HepG2 (cell line): ENCODE results near the gene RRP36. TPM values are rescaled to one million over a fixed set of nuclear protein-coding genes. Genes with fewer than 3 reads are reported as not detected.

Source experiments
- ATAC-seq: fragments of 200-7000 bp; cut with Tn5 transposase; 3 replicates; pipeline ENCODE4 v1.9.1; 2020; ENCODE audit warnings: mild to moderate bottlenecking, moderate library complexity
- BruUV-seq: library from RNA; stranded (reverse); fragments of 400-500 nt; replicated peaks from 2 replicates; lab custom pipeline; 2021; lab: Mats Ljungman, UMichigan
- CTCF ChIA-PET: fragments of 300-600 bp; formaldehyde crosslinking; extraction: SDS; loops from one replicate; lab custom pipeline; 2021; ENCODE audit warnings: low total read pairs, inconsistent platforms, low intra/inter-chr PET ratio; lab: Yijun Ruan, JAX
- POLR2A ChIA-PET: fragments of 350-600 bp; sonication (Branson Sonifier 250); formaldehyde crosslinking; loops from one replicate; lab custom pipeline; 2020; ENCODE audit warnings: antibody characterized with exemption, inconsistent platforms; lab: Yijun Ruan, JAX
- DNase-seq: peaks from one replicate; pipeline ENCODE4 v3.0.0-alpha.2; 2015; ENCODE audit warnings: low spot score
- FAIRE-seq: peaks from 3 replicates; lab custom pipeline; 2011; peaks lifted over from hg19 to GRCh38; lab: Jason Lieb, UNC
- H2AFZ ChIP-seq: one replicate; pipeline ENCODE4 v1.6.1; 2011; ENCODE audit warnings: low read length, inconsistent platforms
- H3K27ac ChIP-seq: fragments of 300-600 bp; 3 replicates; pipeline ENCODE4 v1.8.0; 2011; ENCODE audit warnings: mixed run types, mild to moderate bottlenecking, mixed read lengths, low read length, inconsistent platforms; ENCODE audit not compliant: insufficient read depth; ENCODE audit errors: extremely low read length
- H3K27me3 ChIP-seq, 2 experiments: fragments of 200-600 bp in 1 of 2; 2 replicates in 1 of 2; 3 replicates in 1 of 2; pipeline versions ENCODE4 v1.6.0 to v1.8.0; 2011; ENCODE audit warnings: low read length in 2 of 2, mild to moderate bottlenecking in 2 of 2, moderate library complexity in 2 of 2, inconsistent platforms in 1 of 2; ENCODE audit not compliant: insufficient read depth in 2 of 2, control insufficient read depth in 1 of 2
- H3K36me3 ChIP-seq, 2 experiments: fragments of 200-600 bp in 1 of 2; replicated peaks in 1 of 2; 2 replicates in 1 of 2; 3 replicates in 1 of 2; pipeline versions ENCODE4 v1.5.1 to v1.8.0; 2011; ENCODE audit warnings: low read length in 2 of 2, inconsistent platforms in 1 of 2; ENCODE audit not compliant: insufficient read depth in 2 of 2, control insufficient read depth in 1 of 2
- H3K4me1 ChIP-seq: 2 replicates; pipeline ENCODE4 v1.5.1; 2012; ENCODE audit warnings: low read length, inconsistent platforms; ENCODE audit not compliant: insufficient read depth
- H3K4me2 ChIP-seq: 2 replicates; pipeline ENCODE4 v1.6.0; 2011; ENCODE audit warnings: low read depth, low read length, inconsistent platforms
- H3K4me3 ChIP-seq, 3 experiments: fragments of 200-600 bp in 1 of 3; sonication (generic), shearing (Covaris generic) in 1 of 3; replicated peaks in 1 of 3; 2 replicates each; pipeline ENCODE4 v1.5.1; 2011 to 2016; ENCODE audit warnings: low read length in 3 of 3, inconsistent platforms in 2 of 3, low read depth in 2 of 3, mild to moderate bottlenecking in 2 of 3, control low read depth in 1 of 3, mixed read lengths in 1 of 3; ENCODE audit not compliant: insufficient read depth in 1 of 3
- H3K79me2 ChIP-seq: one replicate; pipeline ENCODE4 v1.6.1; 2011; ENCODE audit warnings: low read length, inconsistent platforms; ENCODE audit not compliant: insufficient read depth
- H3K9ac ChIP-seq: 2 replicates; pipeline ENCODE4 v1.6.0; 2011; ENCODE audit warnings: mild to moderate bottlenecking, low read depth, low read length, inconsistent platforms; ENCODE audit not compliant: insufficient read depth
- H3K9me3 ChIP-seq: 2 replicates; pipeline ENCODE4 v1.5.1; 2012; ENCODE audit warnings: mild to moderate bottlenecking, low read length
- H4K20me1 ChIP-seq: 2 replicates; pipeline ENCODE4 v1.6.0; 2011; ENCODE audit warnings: inconsistent platforms, mild to moderate bottlenecking, low read length, moderate library complexity; ENCODE audit not compliant: insufficient read depth
- AHDC1 ChIP-seq: sonication (generic); formaldehyde crosslinking; IDR thresholded peaks from 2 replicates; pipeline ENCODE4 v1.5.1; 2020; ENCODE audit warnings: mild to moderate bottlenecking, missing genetic modification reagents, borderline replicate concordance
- GZF1 ChIP-seq: sonication (generic); formaldehyde crosslinking; IDR thresholded peaks from 2 replicates; pipeline ENCODE4 v1.5.1; 2020; ENCODE audit warnings: mild to moderate bottlenecking, missing genetic modification reagents
- HNF1B ChIP-seq: sonication (generic); formaldehyde crosslinking; IDR thresholded peaks from 2 replicates; pipeline ENCODE4 v1.5.1; 2020; ENCODE audit warnings: mild to moderate bottlenecking, moderate library complexity, missing genetic modification reagents
- NAIF1 ChIP-seq: sonication (generic); formaldehyde crosslinking; IDR thresholded peaks from 2 replicates; pipeline ENCODE4 v1.5.0; 2020; ENCODE audit warnings: mild to moderate bottlenecking, missing genetic modification reagents, borderline replicate concordance
- NCOA1 ChIP-seq: sonication (generic); formaldehyde crosslinking; IDR thresholded peaks from 2 replicates; pipeline ENCODE4 v1.9.0; 2021; ENCODE audit warnings: missing genetic modification reagents
- REXO4 ChIP-seq: sonication (generic); formaldehyde crosslinking; IDR thresholded peaks from 2 replicates; pipeline ENCODE4 v1.8.0; 2022; ENCODE audit warnings: missing genetic modification reagents, mild to moderate bottlenecking, borderline replicate concordance
- RORA ChIP-seq: sonication (generic); formaldehyde crosslinking; IDR thresholded peaks from 2 replicates; pipeline ENCODE4 v1.5.0; 2020; ENCODE audit warnings: mild to moderate bottlenecking, missing genetic modification reagents, moderate library complexity
- TOPORS ChIP-seq: sonication (generic); formaldehyde crosslinking; IDR thresholded peaks from 2 replicates; pipeline ENCODE4 v1.8.0; 2023; ENCODE audit warnings: mild to moderate bottlenecking, missing genetic modification reagents
- ZFP41 ChIP-seq: sonication (generic); formaldehyde crosslinking; IDR thresholded peaks from 2 replicates; pipeline ENCODE4 v1.4.0; 2020; ENCODE audit warnings: mild to moderate bottlenecking, missing genetic modification reagents, borderline replicate concordance
- ZFP90 ChIP-seq: sonication (generic); formaldehyde crosslinking; IDR thresholded peaks from 2 replicates; pipeline ENCODE4 v1.8.0; 2022; ENCODE audit warnings: missing genetic modification reagents, mild to moderate bottlenecking, inconsistent platforms, borderline replicate concordance
- ZNF569 ChIP-seq: sonication (generic); formaldehyde crosslinking; IDR thresholded peaks from 2 replicates; pipeline ENCODE4 v1.5.0; 2020; ENCODE audit warnings: mild to moderate bottlenecking, missing genetic modification reagents, moderate library complexity, borderline replicate concordance
- ZNF670 ChIP-seq: sonication (generic); formaldehyde crosslinking; IDR thresholded peaks from 2 replicates; pipeline ENCODE4 v1.8.0; 2022; ENCODE audit warnings: mild to moderate bottlenecking, missing genetic modification reagents, borderline replicate concordance
- ZNF879 ChIP-seq: sonication (generic); formaldehyde crosslinking; IDR thresholded peaks from 2 replicates; pipeline ENCODE4 v1.8.1; 2023; ENCODE audit warnings: missing genetic modification reagents
- ZSCAN9 ChIP-seq: IDR thresholded peaks from 2 replicates; pipeline ENCODE4 v1.6.1; 2016; ENCODE audit warnings: borderline replicate concordance
- WGBS: methylation state at CpG from one replicate; pipeline ENCODE4 v1.1.6; 2017; ENCODE audit warnings: low lambda C conversion rate; 5-methylcytosine and 5-hydroxymethylcytosine counted together
- in situ Hi-C: cut with HindIII; loops from 2 replicates; pipeline ENCODE4 v1.10.0; 2017; ENCODE audit warnings: low pct_unique_long_range_greater_than_20kb; ENCODE audit not compliant: extremely low pct_ligation_motif_present
- intact Hi-C: fragments of 100-400 bp; cut with micrococcal nuclease; formaldehyde crosslinking; loops from one replicate; pipeline ENCODE4 v1.10.0; 2022; ENCODE audit not compliant: unreplicated experiment
- polyA plus RNA-seq, 8 experiments: library from polyadenylated mRNA; depleted of rRNA in 3 of 8; stranded (reverse) in 7 of 8; unstranded in 1 of 8; fragments of >200 nt; fragmentation: Illumina TruSeq in 4 of 8; extraction: Trizol in 4 of 8; gene quantifications; 2 replicates each; pipeline versions ENCODE4 v1.2.1 to v1.2.3, GENCODE V29; 2011 to 2016; ENCODE audit warnings: low read depth in 4 of 8, missing spikeins in 1 of 8, mixed read lengths in 1 of 8; ENCODE audit not compliant: insufficient read depth in 1 of 8
- total RNA-seq, 5 experiments: library from RNA; depleted of rRNA; stranded (reverse); fragments of >200 nt; fragmentation: Illumina TruSeq; extraction: Trizol; gene quantifications; 2 replicates each; pipeline ENCODE4 v1.2.3, GENCODE V29; 2016; ENCODE audit warnings: low read depth in 1 of 5

Gene RRP36
- total and polyA plus RNA-seq, 2 of the 13 experiments (the other 11 are each of a cell fraction or from before 2014, with no cell fraction given): 29.5 to 144 TPM

- TF ChIP-seq HNF1B (0 out of 2 replicates have a peak, but pooled peaks have one; percentile 22), ZNF670 (CRISPR knock-in tag) (no peak), RORA (CRISPR knock-in tag) (no peak), NCOA1 (0 out of 2 replicates have a peak, but pooled peaks have one; percentile 3)
Observed at GRCh38 chr6:43052225-43052841, 30.9 kb downstream of the RRP36 start (continued).

GRCh38 chr6:43052842-43053544 is 31.6 kb downstream of the RRP36 start:
- Histone ChIP-seq H3K27me3 (no peaks in the 10 kb centered on the region), H3K4me1 (peaks cover 42% of the 10 kb centered on the region), H3K9me3 (no peaks in the 10 kb centered on the region), H2AFZ (no peak overlapping the region), H3K9ac (peak overlapping the region; percentile 98), H3K36me3 (peaks cover 16 to 48% of the 10 kb centered on the region in 2 experiments), H3K79me2 (peaks cover 37% of the 10 kb centered on the region), H3K4me3 (peak overlapping the region; percentile 75 to 96 (median 94)), H4K20me1 (no peaks in the 10 kb centered on the region), H3K4me2 (peak overlapping the region; percentile 91), H3K27ac (peak overlapping the region; percentile 84)
- POLR2A ChIA-PET: interaction anchor here (0.8 to 3.4 kb wide), 30 partner anchors 8 to 522 kb away, joined by 3 to 45 read pairs (median 5); partner anchors contain the start of genes CNPY3, CUL9, GNMT and KLHDC3
- CTCF ChIA-PET: interaction anchor here (1.2 kb wide), 1 partner anchor 118 kb away, joined by 3 read pairs; no protein-coding TSS in a partner anchor
- no TSS peak for BruUV-seq
- intact Hi-C loops: loop anchor here (5.0 kb wide), 1 partner anchor 41 kb away; the partner anchor contains the start of genes KLHDC3 and MEA1
- FAIRE-seq: peak; percentile 59
- ATAC-seq: peak; percentile 64
- DNase-seq: no peak
- in situ Hi-C loops: no loop called here
- WGBS: 10% methylated on average over 22 of the region's 22 CpGs
- TF ChIP-seq TOPORS (CRISPR knock-in tag): no peak
- 0 out of 2 replicates have a peak, but pooled peaks have one; percentile 62 for TF ChIP-seq ZNF569 (CRISPR knock-in tag)
- TF ChIP-seq ZFP90 (CRISPR knock-in tag): 0 out of 2 replicates have a peak, but pooled peaks have one; percentile 30
- TF ChIP-seq REXO4 (CRISPR knock-in tag): no peak
- TF ChIP-seq ZFP41 (CRISPR knock-in tag): 0 out of 2 replicates have a peak, but pooled peaks have one; percentile 41
- TF ChIP-seq NAIF1 (CRISPR knock-in tag): no peak
- no peak for TF ChIP-seq GZF1 (CRISPR knock-in tag)
- TF ChIP-seq ZSCAN9 (CRISPR knock-in tag): no peak
- TF ChIP-seq ZNF879 (CRISPR knock-in tag): no peak
- TF ChIP-seq AHDC1: peak; percentile 57
